ENCODE measurements around the gene GTF2H1. TPM values are rescaled to one million over a fixed set of nuclear protein-coding genes. Genes with fewer than 3 reads are reported as not detected.

Gene GTF2H1
- 31.4 to 39.7 TPM (median 34.5 TPM) in 5 replicates for total RNA-seq (2022; extraction: Qiagen RNA extraction)

GRCh38 chr11:18321969-18322711 is at the start of gene GTF2H1, which contains the start of gene HPS5:
Gene GTF2H1, plus strand, starts transcription at chr11:18322567. Its CDS starts 10,508 bp downstream, at chr11:18333075.
Gene HPS5, minus strand, starts transcription at chr11:18322140. Its CDS starts 4,282 bp downstream, at chr11:18317858.

DNA sequence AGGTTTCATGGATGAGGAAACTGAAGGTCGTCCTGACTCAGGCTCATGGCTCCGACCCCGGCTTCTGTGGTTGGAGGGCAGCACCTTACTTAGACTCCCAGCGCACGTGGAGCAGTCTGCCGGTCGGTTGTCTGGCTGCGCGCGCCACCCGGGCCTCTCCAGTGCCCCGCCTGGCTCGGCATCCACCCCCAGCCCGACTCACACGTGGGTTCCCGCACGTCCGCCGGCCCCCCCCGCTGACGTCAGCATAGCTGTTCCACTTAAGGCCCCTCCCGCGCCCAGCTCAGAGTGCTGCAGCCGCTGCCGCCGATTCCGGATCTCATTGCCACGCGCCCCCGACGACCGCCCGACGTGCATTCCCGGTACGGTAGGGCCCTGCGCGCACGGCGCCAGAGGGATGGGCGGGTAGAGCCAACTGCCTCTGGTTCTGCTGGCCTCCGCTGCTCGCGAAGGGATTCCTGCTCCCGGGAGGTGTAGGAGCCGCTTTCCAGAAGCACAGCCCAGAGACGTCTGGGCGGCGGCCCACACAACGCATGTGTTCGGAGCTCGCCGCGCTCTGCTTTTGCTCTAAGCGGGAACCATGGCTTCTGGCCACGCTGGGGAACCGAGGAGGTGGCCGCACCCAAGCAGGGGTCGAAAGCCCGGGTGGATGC is 72.0 kb downstream of the GTF2H1 start, which contains the start of gene LDHA:
TSS of gene LDHA (plus strand) at position 289 of the 653 bp plus-strand sequence. CDS start 2,280 bp downstream, outside the sequence.

Other genes with a start within 250 kb of the GTF2H1 start
- gene SAAL1, start 216.5 kb upstream of the GTF2H1 start, total RNA-seq (2022; extraction: Qiagen RNA extraction) = 35.3 to 41.8 TPM (median 36.7 TPM) in 5 replicates
- gene MRGPRX3, start 190.0 kb upstream of the GTF2H1 start, total RNA-seq (2022; extraction: Qiagen RNA extraction) = 0.06 to 0.07 TPM in 2 of 5 replicates, not detected in the others
- gene MRGPRX4, start 149.7 kb upstream of the GTF2H1 start, total RNA-seq (2022; extraction: Qiagen RNA extraction) = not detected in 5 replicates
- not detected in 5 replicates for gene SAA4, start 85.8 kb upstream of the GTF2H1 start, total RNA-seq (2022; extraction: Qiagen RNA extraction)
- gene SAA2, start 73.9 kb upstream of the GTF2H1 start, total RNA-seq (2022; extraction: Qiagen RNA extraction) = 0.15 to 0.24 TPM in 2 of 5 replicates, not detected in the others
- 2.5 to 4.1 TPM (median 3.3 TPM) in 5 replicates for gene SAA1, start 56.3 kb upstream of the GTF2H1 start, total RNA-seq (2022; extraction: Qiagen RNA extraction)
- gene HPS5, start 427 bp upstream of the GTF2H1 start, total RNA-seq (2022; extraction: Qiagen RNA extraction) = 12.1 to 17.6 TPM (median 13.5 TPM) in 5 replicates
- 2,634 to 4,068 TPM (median 3,108 TPM) in 5 replicates for gene LDHA, start 72.0 kb downstream of the GTF2H1 start, total RNA-seq (2022; extraction: Qiagen RNA extraction)
- gene LDHC, start 89.8 kb downstream of the GTF2H1 start, total RNA-seq (2022; extraction: Qiagen RNA extraction) = 0.13 to 0.17 TPM (median 0.15 TPM) in 3 of 5 replicates, not detected in the others
- gene LDHAL6A, start 133.3 kb downstream of the GTF2H1 start, total RNA-seq (2022; extraction: Qiagen RNA extraction) = not detected in 5 replicates
- 91.2 to 112 TPM (median 97.0 TPM) in 5 replicates for gene TSG101, start 204.4 kb downstream of the GTF2H1 start, total RNA-seq (2022; extraction: Qiagen RNA extraction)